ENCODE data around the gene CFAP77. TPM values are rescaled to one million over a fixed set of nuclear protein-coding genes. Genes with fewer than 3 reads are reported as not detected.

The CFAP77 gene
- total and polyA plus RNA-seq, 7 donors: not detected

DNA sequence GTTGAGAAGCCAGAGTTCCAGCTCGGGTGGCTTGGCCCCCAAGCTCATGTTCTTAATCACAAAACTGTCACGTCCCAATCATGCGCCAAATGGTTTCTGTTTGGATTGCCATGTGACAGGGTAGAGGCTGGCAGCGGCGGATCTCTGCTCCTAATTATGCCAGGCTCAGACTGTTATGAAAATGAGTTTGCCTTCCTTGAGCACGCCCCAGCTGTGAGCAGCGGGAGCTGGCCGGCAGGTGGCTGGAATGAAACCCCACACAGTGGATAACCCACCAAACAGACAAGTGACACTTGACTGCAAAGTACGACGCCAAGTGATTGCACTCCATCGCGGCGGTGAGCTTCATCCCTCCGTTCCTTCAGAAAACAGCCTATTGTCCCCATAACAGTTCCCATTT is 75.4 kb downstream of the CFAP77 start:
- peaks cover 5 to 72% (median 12%) of the 10 kb centered on the region in 3 donors for H3K27me3 ChIP-seq
- no peak overlapping the region for H3K4me3 ChIP-seq
- TF ChIP-seq, protein P1, sequence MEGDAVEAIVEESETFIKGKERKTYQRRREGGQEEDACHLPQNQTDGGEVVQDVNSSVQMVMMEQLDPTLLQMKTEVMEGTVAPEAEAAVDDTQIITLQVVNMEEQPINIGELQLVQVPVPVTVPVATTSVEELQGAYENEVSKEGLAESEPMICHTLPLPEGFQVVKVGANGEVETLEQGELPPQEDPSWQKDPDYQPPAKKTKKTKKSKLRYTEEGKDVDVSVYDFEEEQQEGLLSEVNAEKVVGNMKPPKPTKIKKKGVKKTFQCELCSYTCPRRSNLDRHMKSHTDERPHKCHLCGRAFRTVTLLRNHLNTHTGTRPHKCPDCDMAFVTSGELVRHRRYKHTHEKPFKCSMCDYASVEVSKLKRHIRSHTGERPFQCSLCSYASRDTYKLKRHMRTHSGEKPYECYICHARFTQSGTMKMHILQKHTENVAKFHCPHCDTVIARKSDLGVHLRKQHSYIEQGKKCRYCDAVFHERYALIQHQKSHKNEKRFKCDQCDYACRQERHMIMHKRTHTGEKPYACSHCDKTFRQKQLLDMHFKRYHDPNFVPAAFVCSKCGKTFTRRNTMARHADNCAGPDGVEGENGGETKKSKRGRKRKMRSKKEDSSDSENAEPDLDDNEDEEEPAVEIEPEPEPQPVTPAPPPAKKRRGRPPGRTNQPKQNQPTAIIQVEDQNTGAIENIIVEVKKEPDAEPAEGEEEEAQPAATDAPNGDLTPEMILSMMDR (IDR thresholded peaks at IDR 0.05): no peak
- no peak for TF ChIP-seq EP300 (IDR thresholded peaks at IDR 0.05)
- no peak for TF ChIP-seq POLR2AphosphoS5 (IDR thresholded peaks at IDR 0.05)
- TF ChIP-seq POLR2A (IDR thresholded peaks at IDR 0.05): no peak
- no peaks in the 10 kb centered on the region for H3K36me3 ChIP-seq
- no peaks in the 10 kb centered on the region for H3K4me1 ChIP-seq
- no peaks in the 10 kb centered on the region for H3K9me3 ChIP-seq
- intact Hi-C loops (cut with DNase I): no loop called here
- WGBS, 2 donors: 76 to 81% methylated on average over 14 of the region's 14 CpGs
- DNase-seq: no peak
- H3K27ac ChIP-seq: no peak overlapping the region

- Histone ChIP-seq H3K9me3 (no peaks in the 10 kb centered on the region), H3K27ac (no peak overlapping the region), H3K4me1 (no peaks in the 10 kb centered on the region), H3K36me3 (no peaks in the 10 kb centered on the region), H3K4me3 (no peak overlapping the region), H3K27me3 (peaks cover 5 to 73% (median 12%) of the 10 kb centered on the region in 3 donors)
- no peak for TF ChIP-seq POLR2AphosphoS5 (IDR thresholded peaks at IDR 0.05)
- no peak for TF ChIP-seq EP300 (IDR thresholded peaks at IDR 0.05)
- TF ChIP-seq, protein P1 (IDR thresholded peaks at IDR 0.05): no peak
- TF ChIP-seq POLR2A (IDR thresholded peaks at IDR 0.05): no peak
- intact Hi-C loops (cut with DNase I): no loop called here
- DNase-seq: no peak
- WGBS, 2 donors: 37 to 47% methylated on average over 32 of the region's 32 CpGs
Observed at GRCh38 chr9:132486706-132487350, 76.8 kb downstream of the CFAP77 start.

GRCh38 chr9:132487351-132487791 is 77.4 kb downstream of the CFAP77 start:
- Histone ChIP-seq H3K27ac (no peak overlapping the region), H3K9me3 (no peaks in the 10 kb centered on the region), H3K4me3 (no peak overlapping the region), H3K27me3 (peaks cover 5 to 73% (median 12%) of the 10 kb centered on the region in 3 donors), H3K36me3 (no peaks in the 10 kb centered on the region), H3K4me1 (no peaks in the 10 kb centered on the region)
- no peak for DNase-seq
- WGBS, 2 donors: 49 to 80% methylated on average over 7 of the region's 7 CpGs
- intact Hi-C loops (cut with DNase I): no loop called here
- TF ChIP-seq EP300 (IDR thresholded peaks at IDR 0.05) (no peak), POLR2AphosphoS5 (IDR thresholded peaks at IDR 0.05) (no peak), POLR2A (IDR thresholded peaks at IDR 0.05) (no peak)
- TF ChIP-seq, protein P1 (IDR thresholded peaks at IDR 0.05): no peak

- no peak overlapping the region for H3K27ac ChIP-seq
- 32 to 41% methylated on average over 7 of the region's 7 CpGs for WGBS, 2 donors
- H3K27me3 ChIP-seq: peaks cover 5 to 72% (median 12%) of the 10 kb centered on the region in 3 donors
- intact Hi-C loops (cut with DNase I): no loop called here
- H3K36me3 ChIP-seq: no peaks in the 10 kb centered on the region
- H3K4me1 ChIP-seq: no peaks in the 10 kb centered on the region
- no peak overlapping the region for H3K4me3 ChIP-seq
- no peaks in the 10 kb centered on the region for H3K9me3 ChIP-seq
- TF ChIP-seq, protein P1 (IDR thresholded peaks at IDR 0.05): no peak
- TF ChIP-seq POLR2A (IDR thresholded peaks at IDR 0.05) (no peak), POLR2AphosphoS5 (IDR thresholded peaks at IDR 0.05) (no peak), EP300 (IDR thresholded peaks at IDR 0.05) (no peak)
- DNase-seq: no peak
Observed at GRCh38 chr9:132487980-132488535, 78.0 kb downstream of the CFAP77 start.

All from sigmoid colon (tissue), 7 donors.